T follicular helper cell (primary cell): Measurements from ENCODE around the gene DNM3.

Experiments used
- DNase-seq: peaks from one replicate; pipeline ENCODE4 v3.0.0-alpha.2; 2020; ENCODE audit warnings: low read depth

DNM3 gene

DNA sequence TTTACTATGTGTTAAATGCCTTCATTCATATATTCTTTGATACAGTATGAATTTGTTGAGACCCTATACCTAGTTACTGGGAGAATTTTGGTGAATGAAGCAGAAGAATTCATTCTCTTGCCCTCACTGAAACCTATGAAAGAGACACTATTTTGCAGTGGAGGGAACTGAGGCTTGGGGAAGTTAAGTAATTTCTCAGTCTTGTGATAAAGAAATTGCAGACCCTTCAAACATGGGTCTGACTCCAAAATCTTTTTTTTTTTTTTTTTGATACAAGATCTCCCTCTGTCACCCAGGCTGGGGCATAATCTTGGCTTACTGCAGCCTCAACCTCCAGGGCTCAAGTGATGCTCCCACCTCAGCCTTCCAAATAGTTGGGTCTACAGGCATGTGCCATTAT, 132.1 kb downstream of the DNM3 start:
- DNase-seq: no peak

GRCh38 chr1:171981303-171981702, 140.0 kb downstream of the DNM3 start:
- DNase-seq: no peak

- no peak for DNase-seq
These were observed 142.3 kb downstream of the DNM3 start for GRCh38 chr1:171983584-171983983.

- DNase-seq: no peak
These were observed 143.0 kb downstream of the DNM3 start for GRCh38 chr1:171984262-171984661.

DNA sequence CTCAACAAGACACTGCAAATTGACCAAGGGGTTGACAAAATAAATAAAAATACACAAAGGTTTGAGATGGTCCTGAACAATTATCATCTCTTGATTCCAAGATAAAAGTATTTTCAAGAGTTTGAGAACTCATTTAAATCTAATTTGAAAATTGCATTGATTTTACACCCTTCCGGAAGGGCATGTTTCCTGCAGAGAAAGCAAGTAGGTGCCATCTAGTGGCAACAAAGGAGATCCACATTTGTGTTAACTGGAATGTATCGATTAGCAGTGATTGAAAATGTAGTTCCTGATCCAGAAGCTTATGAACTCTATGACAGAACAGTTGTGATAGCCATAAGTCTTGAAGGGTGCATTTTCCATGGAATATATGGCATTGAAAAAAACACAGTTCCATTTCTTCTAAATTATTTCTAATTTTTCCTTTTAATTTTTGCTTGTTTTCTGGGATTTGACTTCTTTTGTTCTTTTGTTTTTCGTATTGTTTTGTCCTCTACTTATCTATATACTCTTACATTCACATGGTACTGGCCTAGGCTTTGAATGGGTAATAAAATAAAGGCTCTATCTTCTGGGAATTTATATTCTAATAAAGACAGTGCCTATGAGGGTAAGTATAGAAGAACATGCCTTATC, 143.7 kb downstream of the DNM3 start:
- DNase-seq: no peak

DNA sequence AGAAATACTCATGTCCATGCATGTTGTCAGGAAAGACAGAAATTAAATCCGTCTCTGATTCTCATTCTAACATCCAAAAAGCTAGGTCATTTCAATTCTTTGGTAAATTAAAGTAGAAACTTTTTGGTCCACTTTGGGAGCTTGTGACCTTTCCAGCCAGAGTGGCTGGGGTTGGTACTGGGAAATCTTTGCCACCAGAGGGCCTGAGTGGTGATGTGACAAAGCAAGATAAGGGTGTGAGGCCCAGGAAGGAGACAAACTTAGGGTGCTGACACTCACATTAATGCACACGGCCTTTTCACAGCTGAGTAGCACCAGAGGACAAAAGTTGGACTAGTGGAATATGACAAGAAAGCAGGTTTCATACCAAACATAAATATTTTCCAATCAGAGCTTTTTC, 144.3 kb downstream of the DNM3 start:
- no peak for DNase-seq

DNA sequence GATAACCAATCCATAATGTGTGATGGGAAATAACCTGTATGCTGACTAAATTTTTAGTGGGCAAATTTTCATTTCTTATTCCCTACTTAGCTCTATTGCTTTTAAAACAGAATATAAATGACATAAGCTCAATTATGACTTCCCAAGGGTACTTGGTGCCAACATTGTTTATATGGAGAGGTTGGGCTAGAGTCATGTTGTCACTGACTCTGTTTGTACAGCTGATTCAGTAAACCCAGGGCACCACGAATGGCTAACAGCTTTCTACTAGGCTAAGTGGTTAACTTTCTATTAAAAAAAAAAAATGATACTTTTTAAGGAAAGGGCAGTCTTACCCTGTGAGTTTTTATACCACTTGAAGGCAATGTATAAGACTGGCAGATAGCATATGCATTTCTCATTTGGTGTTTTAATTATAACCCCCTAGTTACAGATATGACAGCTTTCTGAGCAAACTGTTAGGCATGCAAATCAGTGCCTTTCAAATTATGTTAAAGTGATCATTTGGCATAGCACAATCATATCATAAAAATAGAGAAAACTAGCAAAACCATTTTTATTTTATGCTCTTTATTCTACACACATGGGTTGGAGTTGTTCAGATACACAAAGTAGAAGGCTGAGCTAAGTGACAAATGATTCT, 147.1 kb downstream of the DNM3 start:
- DNase-seq: no peak

- DNase-seq: no peak
These were observed 149.1 kb downstream of the DNM3 start for GRCh38 chr1:171990371-171990770.

DNA sequence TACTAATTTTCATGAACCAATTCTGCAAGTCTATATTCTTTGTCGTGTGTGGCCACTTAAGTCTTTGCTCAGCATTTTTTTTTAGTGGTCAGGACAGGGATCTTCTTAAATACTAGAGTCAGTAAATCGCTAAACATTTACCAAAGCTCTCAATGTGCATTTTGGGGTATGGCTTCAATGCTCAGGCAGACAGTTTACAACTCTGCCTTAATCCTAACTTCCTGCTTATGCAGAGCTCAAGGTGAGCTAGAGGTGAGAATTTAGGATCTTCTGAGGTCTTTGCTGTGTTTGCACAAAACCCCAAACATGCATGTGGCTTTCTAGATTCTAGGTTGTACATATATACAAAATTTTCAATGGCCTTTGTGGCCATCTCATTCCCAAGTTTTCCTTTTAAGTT, 153.0 kb downstream of the DNM3 start:
- DNase-seq: no peak

DNA sequence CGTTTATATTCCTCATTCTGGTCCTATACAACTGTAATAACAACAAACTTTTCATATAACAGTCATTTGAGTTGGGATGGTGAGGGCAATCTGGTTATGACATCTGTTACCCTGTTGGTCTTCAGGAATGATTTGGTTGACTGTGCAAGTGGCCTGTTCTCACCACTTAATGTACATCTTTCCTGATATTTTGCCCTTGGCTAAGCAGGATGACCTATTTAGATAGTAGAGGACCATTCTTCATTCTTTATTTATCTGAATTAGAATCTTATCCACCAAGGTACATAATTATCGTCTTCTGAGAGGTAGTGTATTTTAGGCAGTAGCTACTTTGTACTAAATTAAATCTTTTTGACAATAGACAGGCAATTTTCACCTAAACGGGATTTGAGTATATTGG, 154.3 kb downstream of the DNM3 start:
- DNase-seq: no peak

DNA sequence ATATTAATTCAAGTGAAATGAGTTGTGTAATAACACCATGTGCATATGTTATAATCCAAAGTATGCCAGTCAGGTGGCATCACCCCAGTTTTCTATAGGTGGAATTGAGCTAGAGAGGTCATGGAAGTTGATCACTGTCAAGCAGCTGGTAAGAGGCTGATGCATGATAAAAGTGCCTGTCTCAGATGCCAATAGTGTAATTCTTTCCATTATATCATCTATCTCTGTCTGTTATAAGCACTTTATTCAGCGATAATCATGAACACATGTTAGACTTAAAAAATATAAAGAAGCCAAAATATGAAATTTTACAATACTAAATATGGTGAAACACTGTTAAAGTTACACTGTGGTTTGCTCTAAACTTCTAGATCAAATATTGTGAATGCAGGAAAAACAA, 156.6 kb downstream of the DNM3 start:
- no peak for DNase-seq

- no peak for DNase-seq
These were observed 157.4 kb downstream of the DNM3 start for GRCh38 chr1:171998711-171999110.

GRCh38 chr1:171999756-172000155, 158.5 kb downstream of the DNM3 start:
- no peak for DNase-seq

GRCh38 chr1:172001288-172001687, 160.0 kb downstream of the DNM3 start:
- no peak for DNase-seq

DNA sequence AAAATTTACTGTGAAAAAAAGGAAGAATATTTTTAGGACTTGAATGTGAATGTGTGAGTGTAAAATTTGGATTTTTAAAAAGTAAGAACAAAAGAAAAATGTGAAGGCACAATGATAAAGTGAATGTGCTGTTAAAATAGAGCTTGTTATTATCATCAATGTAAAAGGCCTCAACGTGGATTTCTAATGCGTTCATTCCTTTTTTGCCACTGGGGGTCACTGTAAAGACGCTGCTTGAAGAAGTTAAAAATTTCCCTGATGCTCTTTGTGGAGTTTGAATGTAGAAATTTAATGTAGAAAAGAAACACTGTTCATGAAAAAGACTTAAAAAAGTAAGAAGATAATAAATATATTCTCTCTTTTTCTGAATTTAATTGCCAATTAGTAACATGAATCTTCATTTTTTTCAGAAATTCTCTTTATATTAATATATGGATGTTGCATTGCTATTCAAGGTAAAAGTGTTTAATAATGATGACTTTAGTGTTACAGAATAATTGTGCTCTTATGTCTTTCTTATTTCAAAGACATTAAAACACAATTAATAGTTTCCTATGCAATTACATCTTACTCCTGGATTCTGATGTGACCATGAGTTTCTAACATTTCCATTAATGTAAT, 161.5 kb downstream of the DNM3 start:
- no peak for DNase-seq

- no peak for DNase-seq
These were observed 162.7 kb downstream of the DNM3 start for GRCh38 chr1:172003766-172004530.

GRCh38 chr1:172004671-172005070, 163.4 kb downstream of the DNM3 start:
- DNase-seq: no peak

- no peak for DNase-seq
These were observed 164.6 kb downstream of the DNM3 start for GRCh38 chr1:172005856-172006255.

GRCh38 chr1:172006660-172007059, 165.4 kb downstream of the DNM3 start:
- DNase-seq: no peak

GRCh38 chr1:172018727-172019311, 177.5 kb downstream of the DNM3 start:
- DNase-seq: no peak

- no peak for DNase-seq
These were observed 178.7 kb downstream of the DNM3 start for GRCh38 chr1:172019976-172020375.

DNA sequence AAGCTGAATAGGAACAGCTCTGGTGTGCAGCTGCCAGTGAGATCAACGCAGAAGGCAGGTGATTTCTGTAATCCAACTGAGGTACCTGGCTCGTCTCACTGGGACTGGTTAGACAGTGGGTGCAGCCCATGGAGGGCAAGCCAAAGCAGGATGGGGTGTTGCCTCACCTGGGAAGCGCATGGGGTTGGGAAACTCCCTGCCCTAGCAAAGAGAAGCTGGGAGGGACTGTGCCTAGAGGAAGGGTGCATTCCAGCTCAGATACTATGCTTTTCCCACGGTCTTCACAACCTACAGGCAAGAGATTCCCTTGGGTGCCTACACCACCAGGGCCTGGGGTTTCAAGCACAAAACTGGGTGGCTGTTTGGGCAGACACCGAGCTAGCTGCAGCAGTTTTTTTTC, 183.2 kb downstream of the DNM3 start:
- no peak for DNase-seq
